ENCODE measurements around the gene SH3RF3.

DNA sequence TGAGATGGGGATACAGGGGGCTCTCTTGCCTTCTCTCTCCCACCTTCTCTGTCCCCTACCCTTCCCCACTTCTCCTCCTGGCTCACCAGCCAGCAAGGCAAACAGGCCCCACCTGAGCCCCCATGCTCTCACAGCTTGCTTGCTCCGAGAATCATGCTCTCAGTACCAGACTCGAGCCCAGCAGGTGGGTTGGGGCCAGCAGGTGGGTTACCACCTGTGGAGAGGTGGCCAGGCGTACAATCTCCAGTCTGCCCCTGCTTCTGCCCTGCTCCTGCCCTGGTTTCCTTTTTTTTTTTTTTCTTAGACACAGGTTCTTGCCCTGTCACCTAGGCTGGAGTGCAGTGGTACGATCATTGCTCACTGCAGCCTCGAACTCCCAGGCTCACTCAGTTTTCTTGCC, 214.5 kb downstream of the SH3RF3 start:
- TF ChIP-seq, protein P1, sequence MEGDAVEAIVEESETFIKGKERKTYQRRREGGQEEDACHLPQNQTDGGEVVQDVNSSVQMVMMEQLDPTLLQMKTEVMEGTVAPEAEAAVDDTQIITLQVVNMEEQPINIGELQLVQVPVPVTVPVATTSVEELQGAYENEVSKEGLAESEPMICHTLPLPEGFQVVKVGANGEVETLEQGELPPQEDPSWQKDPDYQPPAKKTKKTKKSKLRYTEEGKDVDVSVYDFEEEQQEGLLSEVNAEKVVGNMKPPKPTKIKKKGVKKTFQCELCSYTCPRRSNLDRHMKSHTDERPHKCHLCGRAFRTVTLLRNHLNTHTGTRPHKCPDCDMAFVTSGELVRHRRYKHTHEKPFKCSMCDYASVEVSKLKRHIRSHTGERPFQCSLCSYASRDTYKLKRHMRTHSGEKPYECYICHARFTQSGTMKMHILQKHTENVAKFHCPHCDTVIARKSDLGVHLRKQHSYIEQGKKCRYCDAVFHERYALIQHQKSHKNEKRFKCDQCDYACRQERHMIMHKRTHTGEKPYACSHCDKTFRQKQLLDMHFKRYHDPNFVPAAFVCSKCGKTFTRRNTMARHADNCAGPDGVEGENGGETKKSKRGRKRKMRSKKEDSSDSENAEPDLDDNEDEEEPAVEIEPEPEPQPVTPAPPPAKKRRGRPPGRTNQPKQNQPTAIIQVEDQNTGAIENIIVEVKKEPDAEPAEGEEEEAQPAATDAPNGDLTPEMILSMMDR (IDR thresholded peaks at IDR 0.05): no peak
- TF ChIP-seq POLR2AphosphoS5 (IDR thresholded peaks at IDR 0.05; ENCODE audit: low read depth, low read length): no peak

Data from Panc1 (cell line).